ENCODE measurements around the gene FLACC1. TPM values are rescaled to one million over a fixed set of nuclear protein-coding genes. Genes with fewer than 3 reads are reported as not detected.

The FLACC1 gene
- total and polyA plus RNA-seq, 7 experiments from 2014 or later, result 3.1 to 9.5 (median 6.2) TPM

- peaks cover 4 to 39% (median 20%) of the 10 kb centered on the region in 5 donors for H3K36me3 Mint-ChIP-seq
- no peak overlapping the region for H3K4me3 Mint-ChIP-seq
- H3K4me1 Mint-ChIP-seq, result peaks cover 12 to 54% (median 42%) of the 10 kb centered on the region in 7 donors
- DNase-seq (no peak), ATAC-seq (no peak)
- no peaks in the 10 kb centered on the region for H3K9me3 Mint-ChIP-seq
- no peaks in the 10 kb centered on the region for H3K27me3 Mint-ChIP-seq
- Histone ChIP-seq H3K9me3 (ENCODE audit: control insufficient read depth in 2 of 3, low read length in 3 of 3) (no peaks in the 10 kb centered on the region), H3K27ac (ENCODE audit: low read depth, low read length) (no peak overlapping the region), H3K36me3 (ENCODE audit: control insufficient read depth in 2 of 3, insufficient read depth in 3 of 3, low read length in 3 of 3) (peaks cover 9 to 23% (median 13%) of the 10 kb centered on the region in 3 experiments), H3K27me3 (ENCODE audit: control insufficient read depth in 2 of 2, insufficient read depth in 2 of 2, low read length in 2 of 2) (no peaks in the 10 kb centered on the region), H3K4me3 (ENCODE audit: low read length) (no peak overlapping the region), H3K4me1 (ENCODE audit: control insufficient read depth in 2 of 2, insufficient read depth in 2 of 2, low read length in 2 of 2) (peaks cover 0 to 21% of the 10 kb centered on the region in 2 donors)
- POLR2A ChIA-PET, result no interaction called here
- CTCF ChIA-PET, result interaction anchor here (1.8 kb wide), 1 partner anchor 50 kb away, joined by 7 read pairs; the partner anchor contains the start of genes STRADB and TRAK2
- no peak overlapping the region for H3K27ac Mint-ChIP-seq
- intact Hi-C loops (cut with micrococcal nuclease), result no loop called here
Observed at GRCh38 chr2:201401815-201402214, 44.7 kb upstream of the FLACC1 start.

DNA sequence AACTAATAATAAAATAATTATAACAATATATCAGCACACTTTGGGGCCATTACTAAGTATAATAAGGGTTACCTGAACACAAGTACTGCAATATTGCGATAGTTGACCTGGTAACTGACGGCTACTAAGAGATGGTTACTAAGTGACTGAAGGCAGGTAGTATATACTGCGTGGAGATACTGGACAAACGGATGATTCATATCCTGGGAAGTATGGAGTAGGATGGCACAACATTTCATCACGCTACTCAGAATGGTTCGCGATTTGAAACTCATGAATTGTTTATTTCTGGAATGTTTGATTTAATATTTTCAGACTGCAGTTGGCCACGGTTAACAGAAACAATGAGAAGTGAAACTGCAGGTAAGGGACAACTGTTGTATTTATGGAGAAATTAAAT is 39.5 kb upstream of the FLACC1 start:
- H3K9me3 Mint-ChIP-seq, result no peaks in the 10 kb centered on the region
- Histone ChIP-seq H3K27ac (ENCODE audit: low read depth, low read length) (no peak overlapping the region), H3K27me3 (ENCODE audit: control insufficient read depth in 2 of 2, insufficient read depth in 2 of 2, low read length in 2 of 2) (no peaks in the 10 kb centered on the region), H3K9me3 (ENCODE audit: control insufficient read depth in 2 of 3, low read length in 3 of 3) (no peaks in the 10 kb centered on the region), H3K4me1 (ENCODE audit: control insufficient read depth in 2 of 2, insufficient read depth in 2 of 2, low read length in 2 of 2) (no peaks in the 10 kb centered on the region), H3K4me3 (ENCODE audit: low read length) (no peak overlapping the region), H3K36me3 (ENCODE audit: control insufficient read depth in 2 of 3, insufficient read depth in 3 of 3, low read length in 3 of 3) (peaks cover 15 to 58% (median 18%) of the 10 kb centered on the region in 3 experiments)
- ChIA-PET CTCF (no interaction called here), POLR2A (interaction anchor here (1.6 kb wide), 1 partner anchor 55 kb away, joined by 6 read pairs; the partner anchor contains the start of genes STRADB and TRAK2)
- no peak overlapping the region for H3K27ac Mint-ChIP-seq
- no peak for ATAC-seq
- H3K36me3 Mint-ChIP-seq, result peaks cover 18 to 67% (median 35%) of the 10 kb centered on the region in 5 donors
- no peak for DNase-seq
- H3K4me1 Mint-ChIP-seq, result peaks cover 4 to 14% (median 10%) of the 10 kb centered on the region in 7 donors
- intact Hi-C loops (cut with micrococcal nuclease), result no loop called here
- H3K27me3 Mint-ChIP-seq, result no peaks in the 10 kb centered on the region
- no peak overlapping the region for H3K4me3 Mint-ChIP-seq

DNA sequence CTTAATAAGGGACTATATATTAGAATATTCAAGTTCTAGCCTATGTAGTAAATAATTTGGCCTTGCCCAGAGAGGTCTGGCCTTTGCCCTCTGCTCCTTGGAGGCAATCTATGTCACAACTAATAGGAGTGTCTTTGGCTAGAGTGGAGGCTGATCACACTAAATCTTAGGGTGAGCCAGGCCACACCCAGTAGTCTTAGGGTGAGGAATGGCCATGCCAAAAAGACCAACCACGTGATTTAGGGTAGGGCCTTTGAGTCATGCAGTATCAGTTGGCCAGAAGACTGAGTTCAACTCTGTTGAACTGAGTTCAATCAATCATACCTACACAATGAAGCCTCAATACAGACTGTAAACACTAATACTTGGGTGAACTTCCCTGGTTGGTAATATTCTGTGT is 26.0 kb upstream of the FLACC1 start:
- ChIA-PET POLR2A (no interaction called here), CTCF (no interaction called here)
- H3K36me3 ChIP-seq (ENCODE audit: control insufficient read depth in 2 of 3, insufficient read depth in 3 of 3, low read length in 3 of 3), result peaks cover 4 to 65% (median 30%) of the 10 kb centered on the region in 3 experiments
- DNase-seq (no peak), ATAC-seq (no peak)
- Mint-ChIP-seq H3K27me3 (no peaks in the 10 kb centered on the region), H3K4me3 (no peak overlapping the region), H3K9me3 (peaks cover 0 to 17% (median 4%) of the 10 kb centered on the region in 11 donors), H3K4me1 (peaks cover 0 to 5% (median 0%) of the 10 kb centered on the region in 7 donors), H3K36me3 (peaks cover 13 to 73% (median 57%) of the 10 kb centered on the region in 5 donors), H3K27ac (peak overlapping the region in 1 of 9 donors; percentile 30)
- H3K4me1 ChIP-seq (ENCODE audit: control insufficient read depth in 2 of 2, insufficient read depth in 2 of 2, low read length in 2 of 2), result no peaks in the 10 kb centered on the region
- H3K27me3 ChIP-seq (ENCODE audit: control insufficient read depth in 2 of 2, insufficient read depth in 2 of 2, low read length in 2 of 2), result no peaks in the 10 kb centered on the region
- H3K4me3 ChIP-seq (ENCODE audit: low read length), result no peak overlapping the region
- H3K9me3 ChIP-seq (ENCODE audit: control insufficient read depth in 2 of 3, low read length in 3 of 3), result no peaks in the 10 kb centered on the region
- intact Hi-C loops (cut with micrococcal nuclease), result no loop called here
- H3K27ac ChIP-seq (ENCODE audit: low read depth, low read length), result no peak overlapping the region

DNA sequence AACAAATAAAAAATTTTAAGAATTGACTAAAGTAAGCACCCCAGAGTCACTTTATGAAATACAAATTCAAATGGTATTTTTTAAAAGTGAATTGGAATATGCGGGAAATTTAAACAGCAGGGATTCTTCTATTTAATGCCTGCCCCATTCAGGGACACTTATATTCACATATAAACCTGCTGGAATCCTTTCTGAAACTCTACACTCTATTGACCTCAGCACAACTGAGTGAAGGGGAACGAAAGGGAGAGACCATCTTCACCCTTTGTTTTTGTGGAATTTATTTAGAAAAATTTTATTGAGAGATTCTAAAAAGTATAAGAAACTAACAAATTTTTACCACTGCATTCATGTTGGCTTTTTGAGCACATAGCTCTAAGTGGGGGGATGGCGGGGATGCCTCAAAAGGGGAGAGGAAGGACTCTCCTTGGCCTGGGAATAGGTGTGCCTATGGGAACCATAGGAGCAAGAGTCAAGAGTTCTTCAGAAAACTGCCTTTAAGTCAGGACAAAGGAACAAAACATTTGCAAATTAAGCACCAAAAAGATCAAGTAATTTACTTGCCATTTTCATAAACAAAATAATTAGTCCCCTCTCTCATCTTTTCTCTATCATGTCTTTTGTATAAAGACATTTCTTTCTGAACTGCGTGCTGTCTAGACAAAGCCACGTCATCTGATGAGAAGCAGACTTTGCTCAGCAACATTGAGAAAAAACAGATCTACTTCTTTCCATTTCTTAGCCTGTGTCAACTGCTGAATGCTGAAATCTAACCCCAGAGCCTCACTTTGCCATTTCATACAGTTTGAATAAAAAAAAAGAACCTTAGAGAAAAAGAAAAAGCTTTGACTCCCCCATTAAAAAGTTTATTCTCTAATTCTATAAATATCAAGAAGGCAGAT is 21.6 kb upstream of the FLACC1 start:
- CTCF ChIA-PET, result interaction anchor here (1.4 kb wide), 1 partner anchor 142 kb away, joined by 4 read pairs; no protein-coding TSS in a partner anchor

GRCh38 chr2:201377218-201377617 is 20.1 kb upstream of the FLACC1 start:
- intact Hi-C loops (cut with micrococcal nuclease), result no loop called here
- peak overlapping the region; percentile 21 for H3K27ac ChIP-seq (ENCODE audit: low read depth, low read length)
- no peaks in the 10 kb centered on the region for H3K4me1 ChIP-seq (ENCODE audit: control insufficient read depth in 2 of 2, insufficient read depth in 2 of 2, low read length in 2 of 2)
- no peak for ATAC-seq
- peaks cover 4 to 25% (median 13%) of the 10 kb centered on the region in 3 experiments for H3K36me3 ChIP-seq (ENCODE audit: control insufficient read depth in 2 of 3, insufficient read depth in 3 of 3, low read length in 3 of 3)
- CTCF ChIA-PET, result interaction anchor here (1.2 to 1.4 kb wide), 3 partner anchors 12 to 140 kb away, joined by 3 to 4 read pairs (median 4); no protein-coding TSS in a partner anchor
- Mint-ChIP-seq H3K4me3 (no peak overlapping the region), H3K27ac (peak overlapping the region in 2 of 9 donors; percentile 36 to 46), H3K9me3 (peaks cover 0 to 21% (median 4%) of the 10 kb centered on the region in 11 donors), H3K27me3 (no peaks in the 10 kb centered on the region), H3K36me3 (peaks cover 18 to 77% (median 56%) of the 10 kb centered on the region in 5 donors), H3K4me1 (peaks cover 0 to 5% (median 3%) of the 10 kb centered on the region in 7 donors)
- H3K9me3 ChIP-seq (ENCODE audit: control insufficient read depth in 2 of 3, low read length in 3 of 3), result no peaks in the 10 kb centered on the region
- no peak for DNase-seq
- no peaks in the 10 kb centered on the region for H3K27me3 ChIP-seq (ENCODE audit: control insufficient read depth in 2 of 2, insufficient read depth in 2 of 2, low read length in 2 of 2)
- POLR2A ChIA-PET, result interaction anchor here (0.9 to 1.1 kb wide), 2 partner anchors 74 to 143 kb away, joined by 3 to 6 read pairs; partner anchors contain the start of genes STRADB and TRAK2
- no peak overlapping the region for H3K4me3 ChIP-seq (ENCODE audit: low read length)

More for the DNA sequence above, 21.6 kb upstream of the FLACC1 start:
- DNase-seq (no peak), ATAC-seq (no peak)
- Histone ChIP-seq H3K9me3 (ENCODE audit: control insufficient read depth in 2 of 3, low read length in 3 of 3) (no peaks in the 10 kb centered on the region), H3K4me3 (ENCODE audit: low read length) (no peak overlapping the region), H3K27me3 (ENCODE audit: control insufficient read depth in 2 of 2, insufficient read depth in 2 of 2, low read length in 2 of 2) (no peaks in the 10 kb centered on the region), H3K4me1 (ENCODE audit: control insufficient read depth in 2 of 2, insufficient read depth in 2 of 2, low read length in 2 of 2) (no peaks in the 10 kb centered on the region), H3K27ac (ENCODE audit: low read depth, low read length) (no peak overlapping the region), H3K36me3 (ENCODE audit: control insufficient read depth in 2 of 3, insufficient read depth in 3 of 3, low read length in 3 of 3) (peaks cover 4 to 40% (median 13%) of the 10 kb centered on the region in 3 experiments)
- Mint-ChIP-seq H3K27me3 (no peaks in the 10 kb centered on the region), H3K4me1 (peaks cover 0 to 4% (median 0%) of the 10 kb centered on the region in 7 donors), H3K27ac (peak overlapping the region in 1 of 9 donors; percentile 33), H3K4me3 (no peak overlapping the region), H3K9me3 (peaks cover 0 to 17% (median 4%) of the 10 kb centered on the region in 11 donors), H3K36me3 (peaks cover 13 to 75% (median 57%) of the 10 kb centered on the region in 5 donors)
- POLR2A ChIA-PET, result no interaction called here
- intact Hi-C loops (cut with micrococcal nuclease), result no loop called here

DNA sequence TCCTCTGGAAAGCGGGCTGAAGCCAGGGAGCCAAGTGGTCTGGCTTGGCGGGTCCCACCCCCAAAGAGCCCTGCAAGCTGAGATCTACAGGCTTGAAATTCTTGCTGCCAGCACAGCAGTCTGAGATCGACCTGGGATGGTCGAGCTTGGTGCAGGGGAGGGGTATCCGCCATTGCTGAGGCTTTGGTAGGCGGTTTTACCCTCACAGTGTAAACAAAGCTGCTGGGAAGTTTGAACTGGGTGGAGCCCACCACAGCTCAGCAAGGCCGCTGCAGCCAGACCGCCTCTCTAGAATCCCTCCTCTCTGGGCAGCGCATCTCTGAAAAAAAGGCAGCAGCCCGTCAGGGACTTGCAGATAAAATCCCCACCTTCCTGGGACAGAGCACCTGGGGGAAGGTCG is 12.6 kb upstream of the FLACC1 start:
- Histone ChIP-seq H3K27me3 (ENCODE audit: control insufficient read depth in 2 of 2, insufficient read depth in 2 of 2, low read length in 2 of 2) (no peaks in the 10 kb centered on the region), H3K36me3 (ENCODE audit: control insufficient read depth in 2 of 3, insufficient read depth in 3 of 3, low read length in 3 of 3) (no peaks in the 10 kb centered on the region), H3K4me1 (ENCODE audit: control insufficient read depth in 2 of 2, insufficient read depth in 2 of 2, low read length in 2 of 2) (no peaks in the 10 kb centered on the region), H3K27ac (ENCODE audit: low read depth, low read length) (no peak overlapping the region), H3K9me3 (ENCODE audit: control insufficient read depth in 2 of 3, low read length in 3 of 3) (no peaks in the 10 kb centered on the region), H3K4me3 (ENCODE audit: low read length) (no peak overlapping the region)
- ATAC-seq (no peak), DNase-seq (no peak)
- H3K27ac Mint-ChIP-seq, result no peak overlapping the region
- peaks cover 9 to 87% (median 75%) of the 10 kb centered on the region in 5 donors for H3K36me3 Mint-ChIP-seq
- H3K9me3 Mint-ChIP-seq, result peaks cover 4 to 39% (median 16%) of the 10 kb centered on the region in 11 donors
- CTCF ChIA-PET, result interaction anchor here (0.7 kb wide), 1 partner anchor 26 kb away, joined by 3 read pairs; no protein-coding TSS in a partner anchor
- intact Hi-C loops (cut with micrococcal nuclease), result no loop called here
- peaks cover 0 to 11% (median 3%) of the 10 kb centered on the region in 7 donors for H3K4me1 Mint-ChIP-seq
- no peak overlapping the region for H3K4me3 Mint-ChIP-seq
- POLR2A ChIA-PET, result no interaction called here
- no peaks in the 10 kb centered on the region for H3K27me3 Mint-ChIP-seq
